ENCODE data around the gene GALNTL6.

DNA sequence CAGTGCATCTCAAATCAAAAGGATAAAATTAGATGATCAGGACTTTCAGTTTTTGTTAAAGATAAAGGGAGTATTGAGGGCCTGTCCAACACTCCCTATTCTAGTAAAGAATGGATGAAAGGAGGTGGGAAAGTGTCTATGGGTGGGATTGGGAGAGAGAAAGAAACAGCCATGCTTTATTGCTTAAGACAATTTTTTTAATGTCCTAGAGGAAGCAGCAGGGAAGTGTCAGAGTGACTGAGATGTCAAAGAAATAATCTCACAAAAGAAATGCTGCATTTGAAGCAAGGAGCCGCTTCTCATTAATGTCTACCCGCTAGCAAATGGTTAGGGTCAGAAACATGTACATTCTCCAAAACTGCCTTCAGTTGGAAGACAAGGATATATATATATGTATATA is 1238.0 kb downstream of the GALNTL6 start:
- TF ChIP-seq POLR2A (IDR thresholded peaks at IDR 0.05; ENCODE audit: low read depth, low read length) (no peak), POU2F2 (IDR thresholded peaks at IDR 0.05; ENCODE audit: low read depth, low read length) (no peak), POLR2AphosphoS5 (IDR thresholded peaks at IDR 0.05; ENCODE audit: low read depth, low read length) (no peak), SPI1 (IDR thresholded peaks at IDR 0.05; ENCODE audit: low read depth, low read length) (no peak), TAF1 (IDR thresholded peaks at IDR 0.05; ENCODE audit: low read depth, low read length) (no peak), PAX5 (IDR thresholded peaks at IDR 0.05; ENCODE audit: insufficient read depth, low read length, severe bottlenecking) (no peak)
